Peyer's patch (tissue), 4 donors: ENCODE measurements around the gene GLDC. TPM values are rescaled to one million over a fixed set of nuclear protein-coding genes. Genes with fewer than 3 reads are reported as not detected.
"Not testable (repeated sequence)": the region's sequence is repeated elsewhere in the genome, so short reads cannot be mapped to it uniquely, and the experiment has no call there.

ENCODE experiments used
- DNase-seq, 3 donors: peaks; one replicate each; pipeline ENCODE4 v3.0.0-alpha.2; 2017 to 2019
- H3K27ac ChIP-seq, 4 donors: fragments of 200-600 bp; sonication (generic); one replicate each; pipeline ENCODE4 v1.5.1; 2016 to 2019
- H3K27me3 ChIP-seq, 2 donors: fragments of 200-600 bp; sonication (generic); one replicate each; pipeline ENCODE4 v1.5.1; 2019
- H3K36me3 ChIP-seq, 3 donors: fragments of 200-600 bp; sonication (generic); one replicate each; pipeline ENCODE4 v1.5.1; 2016 to 2019
- H3K4me1 ChIP-seq, 4 donors: fragments of 200-600 bp; sonication (generic); one replicate each; pipeline ENCODE4 v1.5.1; 2016 to 2019
- H3K4me3 ChIP-seq, 4 donors: fragments of 200-600 bp; sonication (generic); 1 replicate in 3 of 4; 2 replicates in 1 of 4; pipeline ENCODE4 v1.5.1; 2016 to 2019; ENCODE audit warnings: mild to moderate bottlenecking in 1 of 4
- H3K9me3 ChIP-seq, 4 donors: fragments of 200-600 bp; sonication (generic); one replicate each; pipeline ENCODE4 v1.5.1; 2016 to 2019; ENCODE audit warnings: mild to moderate bottlenecking in 1 of 4
- CTCF ChIP-seq, 6 experiments: fragments of 450-650 bp in 4 of 6; fragments of 200-600 bp in 2 of 6; sonication (generic) in 1 of 6; IDR thresholded peaks; one replicate each; pipeline ENCODE4 v1.5.1; 2017 to 2019; ENCODE audit warnings: antibody characterized with exemption in 6 of 6, mild to moderate bottlenecking in 3 of 6, moderate library complexity in 1 of 6
- POLR2A ChIP-seq, 2 donors: fragments of 450-650 bp; IDR thresholded peaks; one replicate each; pipeline ENCODE4 v1.5.1; 2017; ENCODE audit warnings: antibody characterized with exemption in 2 of 2, mild to moderate bottlenecking in 2 of 2, moderate library complexity in 2 of 2
- total RNA-seq, 4 donors: library from RNA; depleted of rRNA; stranded (reverse); fragments of >200 nt; gene quantifications; one replicate each; pipeline ENCODE4 v1.1.0, GENCODE V29; 2016

The GLDC gene
- total RNA-seq, 4 donors from 2014 or later, result 0.27 to 2.5 TPM; not detected in 2

GRCh38 chr9:6630502-6631206 is 14.9 kb downstream of the GLDC start:
- TF ChIP-seq POLR2A (IDR thresholded peaks at IDR 0.05) (no peak), CTCF (IDR thresholded peaks at IDR 0.05) (no peak)
- Histone ChIP-seq H3K9me3 (no peaks in the 10 kb centered on the region), H3K36me3 (no peaks in the 10 kb centered on the region), H3K27ac (no peak overlapping the region), H3K4me3 (no peak overlapping the region), H3K4me1 (no peaks in the 10 kb centered on the region), H3K27me3 (no peaks in the 10 kb centered on the region)
- DNase-seq, result peak in 2 of 3 donors; percentile 57 to 59

- Histone ChIP-seq H3K27ac (no peak overlapping the region), H3K4me1 (no peaks in the 10 kb centered on the region), H3K36me3 (no peaks in the 10 kb centered on the region), H3K4me3 (no peak overlapping the region), H3K9me3 (no peaks in the 10 kb centered on the region), H3K27me3 (no peaks in the 10 kb centered on the region)
- TF ChIP-seq CTCF (IDR thresholded peaks at IDR 0.05), result no peak
- no peak for TF ChIP-seq POLR2A (IDR thresholded peaks at IDR 0.05)
- DNase-seq, result no peak
Observed at GRCh38 chr9:6628704-6629103, 16.8 kb downstream of the GLDC start.

GRCh38 chr9:6625363-6625762 is 20.2 kb downstream of the GLDC start:
- TF ChIP-seq CTCF (IDR thresholded peaks at IDR 0.05), result no peak
- TF ChIP-seq POLR2A (IDR thresholded peaks at IDR 0.05), result no peak

GRCh38 chr9:6622784-6623183 is 22.7 kb downstream of the GLDC start:
- not testable (repeated sequence) for H3K36me3 ChIP-seq, DNase-seq, H3K27me3 ChIP-seq, H3K4me3 ChIP-seq, H3K9me3 ChIP-seq, H3K27ac ChIP-seq, H3K4me1 ChIP-seq

More at GRCh38 chr9:6625363-6625762, 20.2 kb downstream of the GLDC start:
- H3K36me3 ChIP-seq, result no peaks in the 10 kb centered on the region
- no peaks in the 10 kb centered on the region for H3K4me1 ChIP-seq
- no peak overlapping the region for H3K27ac ChIP-seq
- H3K9me3 ChIP-seq, result no peaks in the 10 kb centered on the region
- DNase-seq, result no peak
- H3K4me3 ChIP-seq, result no peak overlapping the region
- no peaks in the 10 kb centered on the region for H3K27me3 ChIP-seq

- Histone ChIP-seq H3K27ac (no peak overlapping the region), H3K36me3 (no peaks in the 10 kb centered on the region), H3K4me1 (no peaks in the 10 kb centered on the region), H3K9me3 (no peaks in the 10 kb centered on the region), H3K4me3 (no peak overlapping the region), H3K27me3 (no peaks in the 10 kb centered on the region)
- TF ChIP-seq CTCF (IDR thresholded peaks at IDR 0.05) (no peak), POLR2A (IDR thresholded peaks at IDR 0.05) (no peak)
- no peak for DNase-seq
Observed at GRCh38 chr9:6620796-6621195, 24.7 kb downstream of the GLDC start.

GRCh38 chr9:6620353-6620752 is 25.2 kb downstream of the GLDC start:
- no peaks in the 10 kb centered on the region for H3K4me1 ChIP-seq
- no peak overlapping the region for H3K4me3 ChIP-seq
- DNase-seq, result no peak
- no peak for TF ChIP-seq CTCF (IDR thresholded peaks at IDR 0.05)
- H3K9me3 ChIP-seq, result no peaks in the 10 kb centered on the region
- H3K27ac ChIP-seq, result no peak overlapping the region
- no peaks in the 10 kb centered on the region for H3K27me3 ChIP-seq
- H3K36me3 ChIP-seq, result no peaks in the 10 kb centered on the region
